Measurements from ENCODE around the gene TPBG.

GRCh38 chr6:82380566-82381185 lies 17.1 kb downstream of the TPBG start:
- TF ChIP-seq GATA2 (IDR thresholded peaks at IDR 0.05; ENCODE audit: low read depth, low read length) (no peak), GATA3 (IDR thresholded peaks at IDR 0.05; ENCODE audit: low read depth, low read length) (no peak)

Measured in SH-SY5Y (cell line).